GM19025 (cell line): ENCODE data around the gene RASA3.

Experiments
- ATAC-seq: cut with Tn5 transposase; IDR thresholded peaks from one replicate; pipeline ENCODE4 v1.9.1; 2021; ENCODE audit warnings: mild to moderate bottlenecking, low read depth, moderate library complexity; ENCODE audit not compliant: unreplicated experiment

The RASA3 gene

DNA sequence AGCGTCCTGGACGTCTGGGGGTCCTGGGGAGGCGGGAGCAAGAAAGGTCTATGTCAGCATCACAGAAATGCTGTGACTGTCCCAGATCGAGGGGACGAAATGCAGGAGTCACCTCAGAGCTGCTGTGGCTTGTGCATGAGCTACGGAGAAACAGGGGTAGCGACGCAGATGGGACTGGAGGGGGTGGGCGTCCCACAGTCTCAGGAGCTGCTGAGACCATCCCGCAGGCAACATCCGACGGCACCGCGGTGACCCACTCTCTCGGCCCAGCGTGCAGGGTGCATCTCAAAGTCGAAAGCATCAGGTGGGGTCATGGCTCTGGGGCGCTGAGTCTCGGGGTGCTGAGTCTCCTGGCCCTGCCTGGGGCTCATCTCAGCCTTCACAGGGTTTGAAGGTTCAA, 121.2 kb downstream of the RASA3 start:
- no peak for ATAC-seq

DNA sequence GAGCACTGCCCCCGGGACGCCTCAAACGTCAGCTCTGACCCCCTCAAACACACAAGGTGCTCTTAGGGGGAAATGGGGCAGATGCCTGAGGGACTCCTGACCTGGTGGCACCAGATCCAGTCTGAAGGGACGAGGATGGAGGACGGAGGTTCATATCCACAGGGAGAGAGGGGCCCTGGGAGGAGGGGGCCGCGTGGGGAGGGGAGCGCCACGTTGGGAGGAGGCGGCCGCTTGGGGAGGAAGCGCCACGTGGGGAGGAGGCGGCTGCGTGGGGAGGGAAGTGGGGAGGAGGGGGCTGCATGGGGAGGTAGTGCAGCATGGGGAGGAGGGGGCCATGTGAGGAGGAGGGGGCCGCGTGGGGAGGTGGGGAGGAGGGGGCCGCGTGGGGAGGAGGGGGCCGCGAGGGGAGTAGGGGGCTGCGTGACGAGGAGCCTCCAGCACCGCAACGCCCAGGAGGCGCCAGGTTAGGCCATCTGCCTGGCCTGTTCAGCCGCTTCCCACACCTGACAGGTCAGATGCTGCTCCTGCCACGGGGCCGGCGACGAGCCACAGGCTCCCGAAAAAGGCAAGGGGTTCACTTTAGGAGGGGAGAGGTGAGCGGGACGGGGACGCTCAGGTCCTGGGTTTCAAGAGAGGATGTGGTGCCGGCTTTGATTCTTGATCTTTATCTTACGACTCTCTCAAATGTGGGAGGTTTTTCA, 121.9 kb downstream of the RASA3 start:
- no peak for ATAC-seq

DNA sequence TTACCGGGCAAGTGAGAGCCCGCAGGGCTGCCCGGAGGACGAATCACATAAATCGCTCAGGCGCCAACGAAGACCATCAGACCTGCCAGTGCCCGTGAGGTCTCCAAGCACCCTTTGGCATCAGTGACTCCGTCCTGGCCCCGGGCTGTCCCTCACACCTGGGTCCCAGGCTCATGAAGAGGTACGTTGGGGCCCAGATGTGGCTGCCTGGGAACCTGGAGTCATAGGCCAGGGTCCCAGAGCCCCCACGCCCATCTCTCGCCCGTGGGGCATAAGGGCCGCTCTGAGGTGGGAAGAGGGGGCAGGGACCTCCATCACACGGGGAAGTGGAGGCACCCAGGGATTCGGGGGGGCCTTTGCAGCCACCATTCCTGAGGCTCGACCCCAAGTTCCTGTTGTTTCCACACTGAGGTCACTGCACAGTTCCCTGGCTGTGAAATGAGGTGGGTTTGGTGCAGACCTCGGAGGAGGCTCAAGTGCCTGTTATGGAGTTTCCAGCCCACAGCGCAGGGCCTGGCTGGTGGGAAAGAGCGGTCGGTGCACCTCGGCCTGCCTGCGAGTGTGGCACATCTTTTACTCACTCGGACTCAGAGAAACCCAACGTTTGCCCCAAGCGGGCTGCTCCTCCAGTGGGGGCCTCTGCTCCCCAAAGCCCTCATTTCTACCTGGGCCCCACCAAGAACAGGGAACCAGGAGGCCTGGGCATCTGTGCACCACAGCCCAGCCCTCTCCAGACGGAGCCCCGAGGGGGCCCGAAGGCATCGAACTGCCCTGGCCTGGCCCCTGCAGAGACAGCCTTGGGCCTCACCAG, 122.6 kb downstream of the RASA3 start:
- no peak for ATAC-seq

DNA sequence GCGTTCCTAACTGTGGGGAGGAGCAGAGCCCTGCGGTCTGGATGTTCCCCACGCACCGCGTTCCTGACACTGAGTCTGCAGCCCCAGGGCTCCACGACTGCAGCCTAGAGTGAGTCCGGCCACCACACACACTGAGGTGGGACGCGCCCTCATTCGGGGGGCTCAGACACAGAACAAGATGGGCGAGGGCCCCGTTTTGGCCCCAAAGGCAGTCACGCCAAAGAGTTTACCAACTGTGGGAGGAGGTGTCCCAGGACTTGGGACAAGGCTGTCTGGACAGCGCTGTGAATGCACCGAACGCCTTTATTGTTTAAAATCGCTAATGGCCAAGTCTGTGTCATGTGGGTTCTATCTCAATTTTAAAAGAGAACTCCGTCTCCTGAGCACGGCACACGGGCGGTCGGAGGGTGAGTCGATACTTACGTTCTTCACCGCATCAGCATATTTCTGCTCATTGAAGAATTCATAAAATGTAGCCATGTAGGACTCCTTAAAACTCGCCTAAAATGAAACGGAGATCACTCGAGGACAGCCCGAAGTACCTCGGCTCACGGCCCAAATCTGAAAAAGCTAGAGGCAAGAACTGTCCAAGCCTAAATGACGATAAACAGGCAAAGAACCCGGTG, 123.3 kb downstream of the RASA3 start:
- no peak for ATAC-seq

DNA sequence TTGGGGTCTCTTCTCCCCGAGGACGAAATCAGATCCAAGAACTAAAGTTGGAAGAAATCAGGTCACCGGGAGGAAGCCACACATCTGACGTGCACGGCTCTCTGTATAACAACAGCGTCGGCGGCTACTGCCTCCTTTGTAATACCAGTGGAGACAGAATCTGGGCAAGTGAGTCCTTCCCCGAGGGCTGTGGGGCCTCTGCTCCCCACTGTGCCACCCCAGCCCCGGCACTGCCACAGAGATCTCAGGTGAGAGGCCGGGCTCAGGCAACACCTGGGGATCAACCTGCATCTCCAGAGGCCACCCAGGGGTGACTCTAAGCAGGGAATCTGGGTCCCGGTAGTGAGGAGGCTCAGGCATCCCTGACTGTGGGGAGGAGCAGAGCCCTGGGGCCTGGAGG, 124.9 kb downstream of the RASA3 start:
- no peak for ATAC-seq

DNA sequence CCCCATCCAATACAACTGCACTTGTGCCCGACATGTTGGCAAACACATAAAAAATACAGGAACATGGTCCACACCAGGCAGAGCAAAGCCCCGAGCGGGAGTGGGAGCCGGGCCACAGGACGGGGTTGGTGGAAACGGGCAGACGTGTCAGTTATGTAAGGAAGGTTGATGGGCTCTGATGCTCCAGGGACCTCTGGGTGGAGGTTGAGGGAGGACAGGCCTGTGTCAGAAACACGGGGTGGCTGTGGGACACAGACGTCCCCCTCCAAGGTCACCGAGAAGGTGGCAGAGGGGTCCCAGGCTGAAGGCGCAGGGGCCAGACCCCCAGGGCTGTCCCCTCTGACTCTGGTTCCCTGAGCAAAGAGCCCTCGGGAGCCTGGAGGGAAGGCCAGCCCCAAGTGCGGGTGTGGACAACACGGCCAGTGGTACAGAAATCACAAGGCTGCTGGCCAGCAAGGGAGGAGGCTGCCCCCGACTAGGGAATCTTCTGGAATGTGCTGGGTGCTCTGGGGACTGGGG, 127.2 kb downstream of the RASA3 start:
- no peak for ATAC-seq

DNA sequence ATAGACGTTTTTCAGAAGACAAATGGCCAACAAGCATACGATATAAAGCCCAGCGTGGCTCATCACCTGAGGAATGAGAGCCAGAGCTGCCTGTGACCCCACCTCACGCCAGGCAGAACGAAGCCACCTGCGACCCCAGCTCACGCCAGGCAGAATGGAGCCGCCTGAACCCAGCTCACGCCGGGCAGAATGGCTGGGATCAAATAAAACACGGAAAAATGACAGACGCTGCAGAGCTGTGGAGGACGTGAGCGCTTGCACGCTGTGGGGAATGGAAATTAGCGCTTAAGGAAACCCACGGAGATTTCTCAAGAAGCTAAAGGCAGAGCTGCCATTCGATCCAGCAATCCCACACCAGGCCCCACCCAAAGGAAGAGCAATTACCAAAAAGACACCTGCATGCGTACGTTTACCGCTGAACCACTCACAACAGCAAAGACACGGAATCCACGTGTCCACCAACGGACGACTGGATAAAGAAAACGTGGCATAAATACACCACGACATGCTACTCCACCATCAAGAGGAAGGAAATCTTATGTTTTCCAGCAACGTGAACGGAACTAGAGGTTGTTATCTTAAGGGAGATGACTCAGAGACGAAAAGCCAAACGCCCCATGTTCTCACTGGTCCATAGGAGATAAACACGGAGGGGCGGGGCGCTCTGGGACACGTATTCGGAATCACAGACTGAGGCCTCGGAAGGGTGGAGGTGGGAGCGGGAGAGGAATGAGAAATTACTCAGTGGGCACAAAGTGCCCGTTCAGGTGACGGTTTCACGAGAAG, 127.8 kb downstream of the RASA3 start:
- ATAC-seq = no peak

DNA sequence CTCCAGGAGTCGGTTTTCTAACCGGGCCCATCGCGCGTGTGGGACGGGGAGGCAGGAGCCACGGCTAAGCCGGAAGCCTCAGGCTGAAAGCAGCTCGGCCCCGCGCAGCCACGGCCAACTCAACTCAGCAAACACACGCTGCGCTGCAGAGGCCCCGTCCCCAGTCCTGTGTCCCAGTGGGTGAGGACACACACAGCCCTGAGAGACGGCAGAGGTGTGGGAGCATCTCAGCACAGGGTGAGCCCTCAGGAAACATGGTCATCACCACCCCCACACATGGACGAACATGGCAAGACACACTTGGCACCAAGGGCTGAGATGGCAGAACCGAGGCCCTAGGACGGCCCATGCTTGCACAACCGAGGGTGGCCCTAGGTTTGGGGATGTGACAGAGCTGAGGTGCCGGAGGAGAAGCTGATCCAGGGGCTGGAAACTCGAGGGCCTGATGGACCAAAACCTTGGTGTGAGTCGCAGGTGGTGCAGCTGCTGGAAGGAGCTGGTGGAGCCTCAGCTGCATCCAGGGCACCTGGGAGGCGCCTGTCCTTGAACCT, 129.6 kb downstream of the RASA3 start:
- ATAC-seq = no peak

DNA sequence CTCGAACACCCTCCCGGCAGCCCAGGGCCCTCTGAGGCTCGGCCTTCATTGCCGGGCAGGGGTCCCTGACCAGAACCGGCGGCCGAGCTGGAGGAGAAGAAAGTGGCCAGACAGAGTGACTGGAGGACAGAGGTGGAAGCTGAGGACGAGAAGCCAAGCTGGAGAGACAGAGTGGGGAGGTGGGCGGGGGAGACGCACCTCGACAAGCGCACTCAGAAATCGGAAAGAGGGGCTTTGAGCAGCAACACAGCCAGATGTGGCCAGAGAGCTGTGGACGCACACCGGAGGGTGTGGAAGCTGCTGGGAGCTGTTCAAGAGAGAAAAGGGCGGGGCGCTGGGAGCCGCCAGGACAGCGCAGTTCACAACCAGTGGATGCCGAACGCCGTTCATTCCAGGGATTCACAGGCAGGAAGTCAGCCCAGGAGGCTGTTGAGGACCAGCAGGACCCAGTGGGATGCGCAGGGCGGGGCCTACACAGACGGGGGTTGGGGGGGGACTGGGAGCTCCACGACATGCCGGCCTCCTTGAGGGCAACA, 130.3 kb downstream of the RASA3 start:
- no peak for ATAC-seq

DNA sequence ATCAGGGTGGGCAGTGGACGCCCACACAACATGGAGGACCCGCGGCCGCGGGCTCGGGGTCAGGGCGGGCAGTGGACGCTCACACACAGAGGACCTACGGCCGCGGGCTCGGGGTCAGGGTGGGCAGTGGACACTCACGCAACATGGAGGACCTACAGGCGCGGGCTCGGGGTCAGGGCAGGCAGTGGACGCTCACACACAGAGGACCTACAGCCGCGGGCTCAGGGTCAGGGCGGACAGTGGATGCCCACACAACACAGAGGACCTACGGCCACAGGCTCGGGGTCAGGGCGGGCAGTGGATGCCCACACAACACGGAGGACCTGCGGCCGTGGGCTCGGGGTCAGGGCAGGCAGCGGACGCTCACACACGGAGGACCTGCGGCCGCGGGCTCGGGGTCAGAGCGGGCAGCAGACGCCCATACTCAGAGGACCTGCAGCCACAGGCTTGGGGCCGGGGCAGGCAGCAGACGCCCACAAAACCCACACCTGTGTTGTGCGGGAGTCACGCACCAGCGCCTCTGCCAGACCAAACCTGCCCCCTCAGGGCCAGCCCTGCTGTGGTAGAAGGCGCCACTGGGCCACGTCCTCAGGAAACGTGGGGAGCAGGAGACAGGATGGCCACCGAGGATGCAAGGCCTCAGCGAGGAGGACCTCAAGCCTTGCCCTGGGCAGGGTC, 131.0 kb downstream of the RASA3 start:
- no peak for ATAC-seq

DNA sequence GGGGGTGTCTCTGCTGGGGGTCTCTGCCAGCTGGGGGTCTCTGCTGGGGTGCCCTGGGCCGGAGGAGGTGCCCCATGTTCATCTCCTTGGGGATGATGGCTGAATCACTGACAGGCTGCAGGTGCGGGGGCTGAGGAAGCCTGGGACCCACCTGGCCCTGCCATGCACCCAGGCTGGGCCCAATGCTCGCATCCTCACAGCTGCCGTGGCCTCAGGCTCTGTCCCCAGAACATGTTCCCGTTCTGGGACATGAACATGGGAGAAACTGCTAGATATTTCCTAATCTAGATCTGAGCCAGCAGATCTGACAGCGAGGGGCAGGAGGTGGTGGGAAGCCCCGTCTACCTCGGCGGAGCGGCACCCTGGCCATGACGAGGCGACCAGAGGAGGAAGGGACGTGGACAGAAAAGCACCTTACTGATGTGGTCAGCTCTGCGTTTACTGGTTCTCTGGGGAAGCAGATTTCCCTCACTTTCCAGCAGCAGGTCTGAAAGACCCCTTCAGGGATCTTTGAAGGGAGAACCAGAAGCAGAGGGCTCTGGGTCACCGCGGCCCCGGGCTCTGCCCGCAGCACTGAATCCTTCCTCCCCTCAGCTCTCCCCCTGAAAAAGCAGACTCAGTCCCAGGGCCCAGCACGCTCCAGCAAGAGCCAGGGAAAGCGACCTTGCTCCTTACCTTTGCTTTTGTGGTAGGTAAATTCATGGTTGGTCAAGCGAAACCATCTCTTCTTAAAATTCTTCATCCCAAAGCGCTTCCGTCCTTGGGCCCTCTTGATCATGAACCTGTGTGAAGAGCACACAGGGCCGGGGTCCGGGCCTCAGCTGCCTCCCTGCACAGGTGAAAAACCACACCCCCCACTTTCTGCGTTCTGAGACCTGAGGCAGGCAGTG, 132.0 kb downstream of the RASA3 start:
- ATAC-seq = no peak

DNA sequence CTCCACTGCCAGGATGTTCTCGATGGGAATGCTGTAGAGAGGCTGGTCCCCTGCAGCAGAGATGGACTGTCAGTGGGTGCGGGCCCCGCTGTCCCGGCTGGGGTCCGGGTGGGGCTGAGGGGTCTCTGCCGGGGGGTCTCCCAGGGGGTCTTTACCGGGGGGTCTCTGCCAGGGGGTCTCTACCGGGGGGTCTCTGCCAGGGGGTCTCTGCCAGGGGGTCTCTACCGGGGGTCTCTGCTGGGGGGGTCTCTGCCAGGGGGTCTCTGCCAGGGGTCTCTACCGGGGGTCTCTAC, 132.9 kb downstream of the RASA3 start:
- ATAC-seq = no peak

DNA sequence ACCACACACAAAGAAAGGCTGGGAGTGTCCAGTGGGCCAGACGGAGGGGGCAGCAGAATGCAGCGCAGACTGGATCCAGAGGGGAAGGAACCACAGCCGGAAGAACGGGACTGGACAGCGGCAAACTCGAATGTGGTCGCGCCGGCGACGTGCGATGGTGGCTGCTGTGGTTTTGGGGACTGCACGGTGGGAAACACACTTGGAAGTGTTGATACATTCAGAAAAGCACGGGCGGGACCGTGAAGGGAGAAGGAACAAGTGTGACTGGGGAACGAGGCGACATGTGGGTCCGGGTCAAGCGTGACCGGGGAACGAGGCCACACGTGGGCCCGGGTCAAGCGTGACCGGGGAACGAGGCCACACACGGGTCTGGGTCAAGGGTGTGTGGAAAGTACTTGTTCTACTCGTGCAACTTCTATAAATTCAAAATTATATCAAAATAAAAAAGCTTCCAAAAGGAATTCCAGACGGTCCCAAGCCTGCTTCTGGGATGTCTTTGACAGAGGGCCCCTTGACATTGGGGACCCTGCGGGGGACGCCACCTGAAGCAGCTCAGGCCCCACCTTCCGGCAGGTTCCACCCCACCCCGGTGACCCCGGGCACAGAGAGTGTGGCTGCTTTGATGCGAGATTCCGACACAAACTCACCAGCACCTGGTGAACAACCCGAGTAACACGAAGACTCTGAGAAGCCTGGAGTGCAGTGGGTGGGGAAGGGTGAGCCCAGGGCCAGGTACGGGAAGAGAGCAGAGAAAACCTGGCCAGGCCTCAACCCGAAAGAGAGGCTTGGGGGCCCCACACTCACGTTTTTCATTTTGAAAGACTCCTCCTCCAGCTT, 133.4 kb downstream of the RASA3 start:
- ATAC-seq = no peak

DNA sequence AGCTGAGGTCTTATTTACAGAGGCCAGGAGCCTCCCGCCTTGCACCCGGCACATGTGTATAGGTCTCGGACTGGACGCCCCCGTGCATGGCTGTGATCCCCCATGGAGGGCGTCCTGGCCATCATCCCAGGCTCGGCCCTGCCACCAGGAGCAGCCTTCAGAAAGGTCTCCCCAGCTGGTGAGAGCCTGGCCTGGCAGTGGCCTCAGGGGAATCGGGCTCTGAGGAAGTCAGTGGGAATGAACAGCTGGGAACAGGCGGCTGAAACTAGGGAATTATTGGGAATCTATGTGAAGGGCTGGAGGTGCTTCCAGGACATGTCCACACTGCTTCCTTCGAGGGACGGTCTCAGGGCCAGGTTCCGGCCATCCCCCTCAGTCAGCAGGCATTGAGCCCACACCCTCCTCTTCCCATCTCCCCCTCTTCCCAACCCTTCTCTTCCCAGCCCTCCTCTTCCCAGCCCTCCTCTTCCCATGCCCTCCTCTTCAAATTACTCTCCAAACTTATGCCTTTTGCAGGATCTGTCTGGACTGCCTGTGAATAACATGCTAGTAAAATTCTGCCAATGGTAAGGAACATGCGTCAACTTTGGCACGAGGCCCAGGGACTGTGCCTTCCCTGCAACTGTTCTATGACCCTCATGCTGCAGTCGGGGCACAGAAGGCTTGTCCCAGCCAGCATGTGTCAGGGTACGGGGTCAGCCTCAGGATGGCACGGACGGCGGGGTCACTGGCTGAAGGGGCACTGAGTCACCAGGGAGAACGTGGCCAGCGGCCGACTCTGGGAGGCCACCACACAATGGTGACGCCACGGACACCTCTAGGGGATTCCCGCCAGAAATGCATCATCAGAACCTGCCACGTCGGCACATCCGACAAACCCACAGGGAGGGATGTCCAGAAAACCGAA, 134.3 kb downstream of the RASA3 start:
- ATAC-seq = no peak

DNA sequence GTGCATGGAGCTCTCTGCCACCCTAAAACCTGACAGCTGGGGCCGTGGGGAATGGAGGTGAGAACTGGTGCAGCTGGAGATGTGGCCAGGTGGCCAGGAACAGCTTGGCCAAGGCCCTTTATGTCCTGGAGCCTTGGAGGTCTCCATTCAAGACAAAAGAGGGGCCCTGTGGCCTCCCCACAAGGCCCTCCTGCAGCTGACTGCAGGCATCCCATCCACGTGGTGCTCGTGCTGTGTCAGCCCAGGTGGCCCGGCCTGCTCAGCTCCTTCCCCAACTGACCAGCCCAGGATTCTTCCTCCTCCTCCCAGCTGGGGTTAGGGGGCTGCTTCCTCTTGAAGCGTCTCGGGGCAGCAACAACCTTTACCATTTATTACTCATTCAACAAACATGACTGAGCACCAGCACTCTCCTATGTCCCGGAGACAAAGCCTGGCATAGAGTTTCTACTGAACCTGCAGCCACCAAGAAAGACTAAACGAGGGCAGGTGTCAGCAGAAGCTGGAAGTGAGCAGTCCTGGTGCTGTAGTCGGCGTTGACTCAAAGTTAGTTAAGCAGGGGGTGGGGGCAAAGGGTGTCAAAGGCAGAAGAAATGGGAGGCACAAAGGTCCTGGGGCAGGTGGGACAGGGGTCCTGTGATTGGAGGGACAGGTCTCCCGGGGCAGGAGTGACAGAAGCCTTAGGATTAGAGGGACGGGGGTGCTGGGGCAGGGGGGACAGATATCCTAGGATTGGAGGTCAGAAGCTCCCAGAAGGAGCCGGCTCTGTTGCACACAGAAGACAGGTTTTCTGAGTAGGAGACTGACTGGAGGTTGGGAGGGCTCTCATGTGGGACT, 135.3 kb downstream of the RASA3 start:
- ATAC-seq = no peak
